HCT116 (cell line): Measurements from ENCODE around the gene ENTPD8. TPM values are rescaled to one million over a fixed set of nuclear protein-coding genes. Genes with fewer than 3 reads are reported as not detected.
A peak's percentile ranks its signal among the peaks of the same experiment; 100 is the strongest.
"Not testable (repeated sequence)": the region's sequence is repeated elsewhere in the genome, so short reads cannot be mapped to it uniquely, and the experiment has no call there.

ENCODE experiments used
- ATAC-seq: fragments of 200-7000 bp; cut with Tn5 transposase; 2 replicates; pipeline ENCODE4 v1.9.1; 2020; ENCODE audit warnings: mild to moderate bottlenecking, moderate library complexity
- BruUV-seq: library from RNA; stranded (reverse); fragments of 400-500 nt; replicated peaks from 2 replicates; lab custom pipeline; 2021; lab: Mats Ljungman, UMichigan
- CTCF ChIA-PET: fragments of 300-600 bp; sonication (Branson Sonifier 250); formaldehyde crosslinking; loops from one replicate; lab custom pipeline; 2021; ENCODE audit warnings: antibody characterized with exemption; lab: Charles Lee
- POLR2A ChIA-PET: fragments of 300-600, 350-600 bp; sonication (Branson Sonifier 250); formaldehyde crosslinking; loops from one replicate; lab custom pipeline; 2021; ENCODE audit warnings: antibody characterized with exemption; lab: Charles Lee
- RAD21 ChIA-PET, 2 experiments: fragments of 300-600 bp; sonication (Branson Sonifier 250); formaldehyde crosslinking; loops; one replicate each; lab custom pipeline; 2023; ENCODE audit warnings: low total read pairs in 2 of 2; ENCODE audit not compliant: uncharacterized antibody in 2 of 2, unreplicated experiment in 2 of 2, low non-redundant PET in 1 of 2; lab: Charles Lee
- DNase-seq: peaks from one replicate; pipeline ENCODE4 v3.0.0-alpha.2; 2010; ENCODE audit warnings: low read depth, low spot score
- H2AFZ ChIP-seq: fragments of 200-600 bp; shearing (Covaris generic), sonication (generic); 2 replicates; pipeline ENCODE4 v1.6.1; 2017; ENCODE audit warnings: low read depth, mixed run types, mixed read lengths, antibody characterized with exemption, low read length; ENCODE audit not compliant: poor library complexity, severe bottlenecking
- H3K27ac ChIP-seq: 2 replicates; pipeline ENCODE4 v1.5.1; 2012; ENCODE audit warnings: low read depth, low read length
- H3K27me3 ChIP-seq: fragments of 200-600 bp; sonication (generic); 2 replicates; pipeline ENCODE4 v1.6.1; 2016; ENCODE audit warnings: mixed run types, low read length, mixed read lengths; ENCODE audit not compliant: insufficient read depth
- H3K36me3 ChIP-seq, 2 experiments: fragments of 200-500 bp in 1 of 2; fragments of 200-600 bp in 1 of 2; sonication (Bioruptor generic) in 1 of 2; sonication (generic) in 1 of 2; 2 replicates each; pipeline versions ENCODE4 v1.5.1 to v1.6.1; 2014 to 2016; ENCODE audit warnings: low read length in 2 of 2, inconsistent platforms in 1 of 2, mixed read lengths in 1 of 2, mixed run types in 1 of 2; ENCODE audit not compliant: insufficient read depth in 2 of 2, control insufficient read depth in 1 of 2
- H3K4me1 ChIP-seq, 2 experiments: fragments of 200-600 bp in 1 of 2; sonication (generic) in 1 of 2; 2 replicates each; pipeline versions ENCODE4 v1.5.1 to v1.6.1; 2012 to 2017; ENCODE audit warnings: low read length in 2 of 2, inconsistent platforms in 1 of 2, mild to moderate bottlenecking in 1 of 2, mixed read lengths in 1 of 2, mixed run types in 1 of 2, moderate library complexity in 1 of 2; ENCODE audit not compliant: insufficient read depth in 2 of 2, control insufficient read depth in 1 of 2
- H3K4me2 ChIP-seq: fragments of 200-600 bp; sonication (generic); 2 replicates; pipeline ENCODE4 v1.6.1; 2017; ENCODE audit warnings: mixed run types, low read length, mixed read lengths
- H3K4me3 ChIP-seq, 2 experiments: fragments of 200-600 bp in 1 of 2; sonication (generic) in 1 of 2; replicated peaks in 1 of 2; 2 replicates each; pipeline ENCODE4 v1.5.1; 2011 to 2016; ENCODE audit warnings: low read length in 2 of 2, control low read depth in 1 of 2, low read depth in 1 of 2, mild to moderate bottlenecking in 1 of 2, mixed read lengths in 1 of 2, mixed run types in 1 of 2
- H3K79me2 ChIP-seq: fragments of 200-600 bp; sonication (generic); 2 replicates; pipeline ENCODE4 v1.6.1; 2017; ENCODE audit warnings: mild to moderate bottlenecking, mixed run types, low read length, moderate library complexity, mixed read lengths; ENCODE audit not compliant: insufficient read depth
- H3K9ac ChIP-seq: fragments of 200-600 bp; sonication (generic); 2 replicates; pipeline ENCODE4 v1.6.1; 2016; ENCODE audit warnings: low read length, mixed read lengths
- H3K9me2 ChIP-seq: fragments of 200-600 bp; sonication (generic), shearing (Covaris generic); 2 replicates; pipeline ENCODE4 v1.6.1; 2017; ENCODE audit warnings: mixed run types, mild to moderate bottlenecking, moderate library complexity; ENCODE audit not compliant: insufficient read depth
- H3K9me3 ChIP-seq, 2 experiments: fragments of 200-500 bp in 1 of 2; fragments of 200-600 bp in 1 of 2; sonication (Bioruptor generic) in 1 of 2; sonication (generic) in 1 of 2; 2 replicates each; pipeline ENCODE4 v1.6.1; 2014 to 2017; ENCODE audit warnings: low read length in 2 of 2, mixed read lengths in 2 of 2, inconsistent platforms in 1 of 2, low read depth in 1 of 2, mild to moderate bottlenecking in 1 of 2, mixed run types in 1 of 2, moderate library complexity in 1 of 2; ENCODE audit not compliant: control insufficient read depth in 1 of 2, insufficient read depth in 1 of 2
- H4K20me1 ChIP-seq: fragments of 200-600 bp; sonication (generic), shearing (Covaris generic); 2 replicates; pipeline ENCODE4 v1.6.1; 2017; ENCODE audit warnings: mixed run types, mild to moderate bottlenecking, moderate library complexity; ENCODE audit not compliant: insufficient read depth
- ATF3 ChIP-seq: IDR thresholded peaks from 2 replicates; pipeline ENCODE4 v1.6.1; 2012
- CBX3 ChIP-seq: IDR thresholded peaks from 2 replicates; pipeline ENCODE4 v1.6.1; 2012; ENCODE audit warnings: low read depth
- CEBPB ChIP-seq: IDR thresholded peaks from 2 replicates; pipeline ENCODE4 v1.6.1; 2012; ENCODE audit warnings: low read depth
- EZH2phosphoT487 ChIP-seq: fragments of 200-600 bp; IDR thresholded peaks from 2 replicates; pipeline ENCODE4 v1.6.1; 2018; ENCODE audit warnings: antibody characterized with exemption, borderline replicate concordance
- POLR2A ChIP-seq: IDR thresholded peaks from 2 replicates; pipeline ENCODE4 v1.7.0; 2011; ENCODE audit warnings: borderline replicate concordance; ENCODE audit not compliant: insufficient read depth, insufficient read length; ENCODE audit errors: extremely low read depth
- POLR2AphosphoS5 ChIP-seq: IDR thresholded peaks from 2 replicates; pipeline ENCODE4 v1.6.1; 2011; ENCODE audit warnings: mild to moderate bottlenecking, low read depth, low read length, moderate library complexity
- ZBTB33 ChIP-seq: IDR thresholded peaks from 2 replicates; pipeline ENCODE4 v1.6.1; 2011; ENCODE audit warnings: mild to moderate bottlenecking, low read length, moderate library complexity; ENCODE audit not compliant: insufficient replicate concordance; ENCODE audit errors: extremely low read depth
- intact Hi-C: fragments of 100-400 bp; cut with micrococcal nuclease; formaldehyde crosslinking; loops from 2 replicates; pipeline ENCODE4 v1.10.0; 2022
- total RNA-seq: library from RNA; stranded (reverse); gene quantifications from one replicate; pipeline ENCODE4 v1.2.1, GENCODE V29; 2021; ENCODE audit not compliant: unreplicated experiment

ENTPD8 gene
- total RNA-seq, 1 experiment from 2014 or later: 1.7 TPM

GRCh38 chr9:137410891-137411249, 30.3 kb downstream of the ENTPD8 start:
- CTCF ChIA-PET: interaction anchor here (2.1 kb wide), 1 partner anchor 109 kb away, joined by 5 read pairs; the partner anchor contains the start of gene NRARP
- no peak overlapping the region for H2AFZ ChIP-seq
- intact Hi-C loops: no loop called here
- H3K4me2 ChIP-seq: peak overlapping the region; percentile 88
- H4K20me1 ChIP-seq: no peaks in the 10 kb centered on the region
- peak overlapping the region; percentile 65 for H3K9ac ChIP-seq
- TF ChIP-seq POLR2AphosphoS5: no peak
- no peak for TF ChIP-seq CEBPB
- TF ChIP-seq CBX3: no peak
- no peak for TF ChIP-seq POLR2A
- TF ChIP-seq ATF3: no peak
- no peak for TF ChIP-seq ZBTB33
- TF ChIP-seq EZH2phosphoT487: no peak
- TF ChIP-seq, all 23 proteins: peak for 0
- ChIA-PET RAD21 (no interaction called here), POLR2A (interaction anchor here (0.6 kb wide), 1 partner anchor 109 kb away, joined by 3 read pairs; no protein-coding TSS in a partner anchor)
- Histone ChIP-seq H3K79me2 (peaks cover 22% of the 10 kb centered on the region; the same call in 1 of the 2 replicates), H3K4me1 (peaks cover 47 to 72% of the 10 kb centered on the region in 2 experiments), H3K9me2 (no peaks in the 10 kb centered on the region), H3K27me3 (no peaks in the 10 kb centered on the region), H3K4me3 (peak overlapping the region; percentile 32 to 55), H3K36me3 (no peaks in the 10 kb centered on the region), H3K27ac (peak overlapping the region; percentile 95), H3K9me3 (no peaks in the 10 kb centered on the region)
- no peak for DNase-seq
- BruUV-seq: no TSS peak
- ATAC-seq: no peak

- Histone ChIP-seq H3K4me3 (peak overlapping the region in 1 of 2 experiments; percentile 55; a peak in 1 of 4 replicates), H3K9ac (peak overlapping the region; percentile 65), H3K27ac (peak overlapping the region; percentile 95; the same call in 1 of the 2 replicates), H3K4me1 (peaks cover 47 to 72% of the 10 kb centered on the region in 2 experiments), H3K4me2 (peak overlapping the region; percentile 88), H3K79me2 (peaks cover 17% of the 10 kb centered on the region; the same call in 1 of the 2 replicates)
- H3K36me3 ChIP-seq, RAD21 ChIA-PET, ATAC-seq, H4K20me1 ChIP-seq, intact Hi-C loops, H3K9me3 ChIP-seq, H3K27me3 ChIP-seq, BruUV-seq, H3K9me2 ChIP-seq, H2AFZ ChIP-seq, DNase-seq: not testable (repeated sequence)
- POLR2A ChIA-PET: interaction anchor here (0.9 kb wide), 1 partner anchor 108 kb away, joined by 3 read pairs; the partner anchor contains the start of gene NRARP
- CTCF ChIA-PET: interaction anchor here (2.1 kb wide), 1 partner anchor 108 kb away, joined by 5 read pairs; the partner anchor contains the start of gene NRARP
Measured at GRCh38 chr9:137410236-137410890, 30.8 kb downstream of the ENTPD8 start.
